Endodermal cell (in vitro differentiated cells): Measurements from ENCODE around the gene CLDN19. TPM values are rescaled to one million over a fixed set of nuclear protein-coding genes. Genes with fewer than 3 reads are reported as not detected.

Experiments
- DNase-seq: peaks from one replicate; pipeline ENCODE4 v3.0.0-alpha.2; 2017
- H3K27ac ChIP-seq: 2 replicates; pipeline ENCODE4 v1.5.1; 2013; ENCODE audit warnings: mild to moderate bottlenecking, low read depth, low read length, moderate library complexity
- H3K27me3 ChIP-seq: 2 replicates; pipeline ENCODE4 v1.6.1; 2013; ENCODE audit warnings: mild to moderate bottlenecking, low read length, moderate library complexity; ENCODE audit not compliant: insufficient read depth, control insufficient read depth, poor library complexity, severe bottlenecking
- H3K36me3 ChIP-seq: 2 replicates; pipeline ENCODE4 v1.7.0; 2013; ENCODE audit warnings: mild to moderate bottlenecking, low read length, moderate library complexity; ENCODE audit not compliant: control insufficient read depth, insufficient read depth
- H3K4me1 ChIP-seq: one replicate; pipeline ENCODE4 v1.7.0; 2013; ENCODE audit warnings: low read length; ENCODE audit not compliant: control insufficient read depth, insufficient read depth
- H3K4me3 ChIP-seq: 2 replicates; pipeline ENCODE4 v1.5.1; 2013; ENCODE audit warnings: mild to moderate bottlenecking, low read length, moderate library complexity
- H3K9ac ChIP-seq: 2 replicates; pipeline ENCODE4 v1.6.1; 2013; ENCODE audit warnings: mild to moderate bottlenecking, low read length, moderate library complexity; ENCODE audit not compliant: poor library complexity, severe bottlenecking; ENCODE audit errors: extremely low read depth
- H3K9me3 ChIP-seq: 2 replicates; pipeline ENCODE4 v1.6.1; 2013; ENCODE audit warnings: mild to moderate bottlenecking, low read length, moderate library complexity; ENCODE audit not compliant: control insufficient read depth
- H3K27ac Mint-ChIP-seq: 2 replicates; pipeline ENCODE4 v1.8.0; 2020; ENCODE audit warnings: mixed read lengths
- H3K27me3 Mint-ChIP-seq: 2 replicates; pipeline ENCODE4 v1.8.0; 2021; ENCODE audit warnings: mild to moderate bottlenecking, mixed read lengths; ENCODE audit not compliant: insufficient read depth
- H3K36me3 Mint-ChIP-seq: 2 replicates; pipeline ENCODE4 v1.8.0; 2020; ENCODE audit warnings: low read depth, mixed read lengths
- H3K4me1 Mint-ChIP-seq: 2 replicates; pipeline ENCODE4 v1.8.0; 2020; ENCODE audit warnings: mixed read lengths
- H3K4me3 Mint-ChIP-seq: 2 replicates; pipeline ENCODE4 v1.8.0; 2020; ENCODE audit warnings: mild to moderate bottlenecking, moderate library complexity, mixed read lengths
- H3K9me3 Mint-ChIP-seq: 2 replicates; pipeline ENCODE4 v1.8.0; 2020; ENCODE audit warnings: mild to moderate bottlenecking, mixed read lengths
- CTCF ChIP-seq: fragments of 200-600 bp; sonication (generic); conservative IDR thresholded peaks from 2 replicates; pipeline ENCODE4 v1.5.0; 2021; ENCODE audit warnings: antibody characterized with exemption, mild to moderate bottlenecking
- WGBS, 2 experiments: methylation state at CpG; one replicate each; pipeline versions ENCODE4 v1.1.5 to v1.1.7; 2013; ENCODE audit warnings: missing lambda C conversion rate in 2 of 2, mixed read lengths in 1 of 2; ENCODE audit not compliant: insufficient coverage in 1 of 2, insufficient read length in 1 of 2; 5-methylcytosine and 5-hydroxymethylcytosine counted together
- total RNA-seq, 2 donors: library from RNA; stranded (reverse); fragmentation: NEBNext Ultra II Directional in 1 of 2; extraction: Animal tissue kit (Norgen Biotek cat#: 25700) in 1 of 2; gene quantifications; 2 replicates in 1 of 2; 3 replicates in 1 of 2; pipeline ENCODE4 v1.2.1, GENCODE V29; 2021

The CLDN19 gene
- total RNA-seq, 2 donors from 2014 or later = 31.6 to 32.6 TPM

- 84 to 91% methylated on average over 7 to 9 of the region's 9 CpGs for WGBS, 2 experiments
- Histone ChIP-seq H3K9ac (no peak overlapping the region), H3K27me3 (no peaks in the 10 kb centered on the region), H3K9me3 (no peaks in the 10 kb centered on the region), H3K36me3 (peaks cover 71% of the 10 kb centered on the region), H3K4me1 (no peaks in the 10 kb centered on the region), H3K4me3 (no peak overlapping the region), H3K27ac (no peak overlapping the region)
- no peak overlapping the region for H3K4me3 Mint-ChIP-seq
- H3K36me3 Mint-ChIP-seq = peaks cover 50% of the 10 kb centered on the region
- no peak overlapping the region for H3K27ac Mint-ChIP-seq
- no peaks in the 10 kb centered on the region for H3K9me3 Mint-ChIP-seq
- TF ChIP-seq CTCF = peak; percentile 53
- DNase-seq = peak; percentile 80
- H3K4me1 Mint-ChIP-seq = no peaks in the 10 kb centered on the region
- no peaks in the 10 kb centered on the region for H3K27me3 Mint-ChIP-seq
Measured at GRCh38 chr1:42759114-42759513, 19.1 kb upstream of the CLDN19 start.

- no peak overlapping the region for H3K27ac Mint-ChIP-seq
- no peak for TF ChIP-seq CTCF
- no peak overlapping the region for H3K4me3 Mint-ChIP-seq
- H3K27me3 ChIP-seq = no peaks in the 10 kb centered on the region
- H3K4me3 ChIP-seq = no peak overlapping the region
- H3K9me3 Mint-ChIP-seq = no peaks in the 10 kb centered on the region
- peaks cover 75% of the 10 kb centered on the region for H3K36me3 ChIP-seq
- H3K4me1 Mint-ChIP-seq = no peaks in the 10 kb centered on the region
- peaks cover 55% of the 10 kb centered on the region for H3K36me3 Mint-ChIP-seq
- no peaks in the 10 kb centered on the region for H3K27me3 Mint-ChIP-seq
- 93 to 100% methylated on average over 3 of the region's 3 CpGs for WGBS, 2 experiments
- no peaks in the 10 kb centered on the region for H3K9me3 ChIP-seq
- no peaks in the 10 kb centered on the region for H3K4me1 ChIP-seq
- H3K9ac ChIP-seq = no peak overlapping the region
- DNase-seq = no peak
- H3K27ac ChIP-seq = no peak overlapping the region
Measured at GRCh38 chr1:42758641-42759040, 18.6 kb upstream of the CLDN19 start.

- H3K4me3 Mint-ChIP-seq = no peak overlapping the region
- no peaks in the 10 kb centered on the region for H3K27me3 Mint-ChIP-seq
- Histone ChIP-seq H3K9me3 (no peaks in the 10 kb centered on the region), H3K27me3 (no peaks in the 10 kb centered on the region), H3K27ac (no peak overlapping the region), H3K36me3 (peaks cover 81% of the 10 kb centered on the region), H3K4me1 (no peaks in the 10 kb centered on the region), H3K4me3 (no peak overlapping the region), H3K9ac (no peak overlapping the region)
- no peak for DNase-seq
- no peak overlapping the region for H3K27ac Mint-ChIP-seq
- H3K4me1 Mint-ChIP-seq = peaks cover 4% of the 10 kb centered on the region
- no peak for TF ChIP-seq CTCF
- H3K36me3 Mint-ChIP-seq = peaks cover 61% of the 10 kb centered on the region
- H3K9me3 Mint-ChIP-seq = no peaks in the 10 kb centered on the region
Measured at GRCh38 chr1:42757892-42758275, 17.8 kb upstream of the CLDN19 start.
